H1 (cell line): Measurements from ENCODE around the gene OR2T34.

ENCODE experiments used
- ATF2 ChIP-seq: IDR thresholded peaks from 2 replicates; pipeline ENCODE4 v1.6.1; 2012; ENCODE audit warnings: low read length, inconsistent platforms
- ATF3 ChIP-seq: IDR thresholded peaks from 2 replicates; pipeline ENCODE4 v1.6.1; 2011; ENCODE audit warnings: low read depth, mild to moderate bottlenecking, low read length; ENCODE audit not compliant: insufficient read depth
- CTCF ChIP-seq, 3 experiments: IDR thresholded peaks; 1 replicate in 2 of 3; 2 replicates in 1 of 3; pipeline versions ENCODE4 v1.5.1 to v1.6.1; 2011; ENCODE audit warnings: low read length in 3 of 3, mild to moderate bottlenecking in 3 of 3, inconsistent platforms in 2 of 3, low read depth in 1 of 3, moderate library complexity in 1 of 3; ENCODE audit not compliant: insufficient read depth in 1 of 3; ENCODE audit errors: control extremely low read depth in 1 of 3
- EGR1 ChIP-seq: IDR thresholded peaks from 2 replicates; pipeline ENCODE4 v1.6.1; 2011; ENCODE audit warnings: low read depth, low read length, borderline replicate concordance
- EZH2 ChIP-seq: fragments of 200-600 bp; sonication (generic); IDR thresholded peaks from 2 replicates; pipeline ENCODE4 v1.7.1; 2012; ENCODE audit warnings: low read depth, mild to moderate bottlenecking, moderate library complexity, low read length, inconsistent platforms; ENCODE audit not compliant: severe bottlenecking
- HDAC2 ChIP-seq, 2 experiments: fragments of 300-600 bp in 1 of 2; sonication (generic) in 1 of 2; IDR thresholded peaks; 2 replicates each; pipeline ENCODE4 v1.6.1; 2011 to 2012; ENCODE audit warnings: low read depth in 2 of 2, low read length in 2 of 2, mild to moderate bottlenecking in 2 of 2, moderate library complexity in 2 of 2, borderline replicate concordance in 1 of 2, inconsistent platforms in 1 of 2
- MAX ChIP-seq: IDR thresholded peaks from 2 replicates; pipeline ENCODE4 v1.6.1; 2012; ENCODE audit warnings: inconsistent platforms
- NANOG ChIP-seq: IDR thresholded peaks from 2 replicates; pipeline ENCODE4 v1.6.1; 2011; ENCODE audit warnings: low read length, low read depth, mild to moderate bottlenecking, inconsistent platforms; ENCODE audit not compliant: insufficient read depth, poor library complexity, severe bottlenecking
- POLR2A ChIP-seq, 2 experiments: IDR thresholded peaks; 1 replicate in 1 of 2; 2 replicates in 1 of 2; pipeline ENCODE4 v1.6.1; 2011; ENCODE audit warnings: low read depth in 2 of 2, low read length in 2 of 2, mild to moderate bottlenecking in 2 of 2; ENCODE audit errors: control extremely low read depth in 1 of 2
- RFX5 ChIP-seq: IDR thresholded peaks from 2 replicates; pipeline ENCODE4 v1.6.1; 2011; ENCODE audit warnings: low read depth, low read length, improper control_type of control experiment, borderline replicate concordance
- RXRA ChIP-seq: IDR thresholded peaks from 2 replicates; pipeline ENCODE4 v1.6.1; 2011; ENCODE audit warnings: low read depth, mild to moderate bottlenecking, low read length, moderate library complexity; ENCODE audit not compliant: insufficient read depth
- SP1 ChIP-seq: IDR thresholded peaks from 2 replicates; pipeline ENCODE4 v1.6.1; 2011; ENCODE audit warnings: low read depth, low read length
- SRF ChIP-seq: IDR thresholded peaks from 2 replicates; pipeline ENCODE4 v1.6.1; 2011; ENCODE audit warnings: mild to moderate bottlenecking, low read depth, low read length, moderate library complexity
- SUZ12 ChIP-seq: fragments of 200-600 bp; sonication (generic); IDR thresholded peaks from 2 replicates; pipeline ENCODE4 v1.6.1; 2012; ENCODE audit warnings: mild to moderate bottlenecking, inconsistent platforms, low read length, moderate library complexity, mixed read lengths

- no peak for TF ChIP-seq SP1
- no peak for TF ChIP-seq CTCF (IDR thresholded peaks at IDR 0.05; ENCODE audit: control extremely low read depth in 1 of 3, insufficient read depth in 1 of 3, low read depth in 1 of 3, low read length in 3 of 3)
- no peak for TF ChIP-seq POLR2A (IDR thresholded peaks at IDR 0.05; ENCODE audit: control extremely low read depth in 1 of 2, low read depth in 2 of 2, low read length in 2 of 2)
- TF ChIP-seq ATF2, result no peak
- TF ChIP-seq ATF3, result no peak
- TF ChIP-seq EZH2, result no peak
- TF ChIP-seq RXRA, result no peak
- TF ChIP-seq RFX5, result no peak
- TF ChIP-seq NANOG, result no peak
- no peak for TF ChIP-seq EGR1
- TF ChIP-seq HDAC2 (IDR thresholded peaks at IDR 0.05; ENCODE audit: borderline replicate concordance in 1 of 2, low read depth in 2 of 2, low read length in 2 of 2), result no peak
- TF ChIP-seq MAX, result no peak
- TF ChIP-seq SRF, result no peak
- no peak for TF ChIP-seq SUZ12
Observed at GRCh38 chr1:248613742-248614141, 39.2 kb upstream of the OR2T34 start.
